ENCODE results near the gene GAB3.
A peak's percentile ranks its signal among the peaks of the same experiment; 100 is the strongest.
"Not testable (repeated sequence)": the region's sequence is repeated elsewhere in the genome, so short reads cannot be mapped to it uniquely, and the experiment has no call there.

The GAB3 gene

DNA sequence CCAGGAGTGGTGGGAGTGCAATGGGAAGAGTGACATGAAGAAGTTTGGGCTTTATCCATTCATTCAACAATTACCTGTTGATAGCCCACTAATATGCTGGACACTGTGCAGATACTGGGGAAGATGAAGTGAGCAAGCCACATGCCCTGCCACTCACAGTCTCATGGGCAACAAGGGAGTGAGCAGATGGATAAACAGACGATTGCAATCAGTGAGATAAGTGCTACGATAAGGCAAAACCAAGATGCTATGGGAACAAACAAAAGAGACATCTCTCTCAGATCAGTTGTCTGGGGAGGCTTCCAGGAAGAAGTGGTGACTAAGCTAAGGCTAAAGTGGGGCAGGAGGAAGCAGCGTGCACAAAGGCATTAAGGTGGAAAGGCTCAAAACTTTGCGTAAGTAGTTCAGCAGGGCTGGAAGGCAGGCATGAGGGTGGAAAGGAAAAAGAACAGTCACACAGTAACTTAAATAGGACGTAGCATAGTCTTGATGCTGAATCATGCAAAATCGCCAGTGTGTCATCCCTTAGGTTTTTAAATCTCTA, 31.7 kb downstream of the GAB3 start:
- peak; percentile 40 for DNase-seq

- DNase-seq = no peak
Observed at GRCh38 chrX:154718616-154719015, 32.3 kb downstream of the GAB3 start.

DNA sequence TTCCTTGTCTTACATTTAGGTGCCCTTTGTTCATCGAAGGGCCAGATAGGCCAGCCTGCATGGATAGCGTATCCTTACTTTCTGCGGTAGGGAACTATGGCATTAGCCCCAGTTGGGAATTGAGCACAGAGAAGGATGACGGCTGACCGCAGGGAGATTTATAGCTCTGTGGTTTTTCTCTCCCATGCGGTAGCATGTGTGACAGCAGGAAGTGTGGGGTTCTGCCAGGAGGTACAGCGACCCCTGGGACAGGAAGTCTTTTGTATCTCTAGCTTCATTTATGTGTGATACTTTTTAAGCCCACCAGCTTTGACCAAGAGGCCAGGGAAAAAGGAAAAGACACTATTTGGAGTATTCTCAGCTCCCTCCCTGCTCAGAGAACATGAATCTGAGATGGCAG, 33.1 kb downstream of the GAB3 start:
- DNase-seq = peak; percentile 26

- no peak for DNase-seq
Observed at GRCh38 chrX:154715825-154716224, 35.1 kb downstream of the GAB3 start.

- peak; percentile 45 for DNase-seq
Observed at GRCh38 chrX:154714925-154715324, 36.0 kb downstream of the GAB3 start.

DNA sequence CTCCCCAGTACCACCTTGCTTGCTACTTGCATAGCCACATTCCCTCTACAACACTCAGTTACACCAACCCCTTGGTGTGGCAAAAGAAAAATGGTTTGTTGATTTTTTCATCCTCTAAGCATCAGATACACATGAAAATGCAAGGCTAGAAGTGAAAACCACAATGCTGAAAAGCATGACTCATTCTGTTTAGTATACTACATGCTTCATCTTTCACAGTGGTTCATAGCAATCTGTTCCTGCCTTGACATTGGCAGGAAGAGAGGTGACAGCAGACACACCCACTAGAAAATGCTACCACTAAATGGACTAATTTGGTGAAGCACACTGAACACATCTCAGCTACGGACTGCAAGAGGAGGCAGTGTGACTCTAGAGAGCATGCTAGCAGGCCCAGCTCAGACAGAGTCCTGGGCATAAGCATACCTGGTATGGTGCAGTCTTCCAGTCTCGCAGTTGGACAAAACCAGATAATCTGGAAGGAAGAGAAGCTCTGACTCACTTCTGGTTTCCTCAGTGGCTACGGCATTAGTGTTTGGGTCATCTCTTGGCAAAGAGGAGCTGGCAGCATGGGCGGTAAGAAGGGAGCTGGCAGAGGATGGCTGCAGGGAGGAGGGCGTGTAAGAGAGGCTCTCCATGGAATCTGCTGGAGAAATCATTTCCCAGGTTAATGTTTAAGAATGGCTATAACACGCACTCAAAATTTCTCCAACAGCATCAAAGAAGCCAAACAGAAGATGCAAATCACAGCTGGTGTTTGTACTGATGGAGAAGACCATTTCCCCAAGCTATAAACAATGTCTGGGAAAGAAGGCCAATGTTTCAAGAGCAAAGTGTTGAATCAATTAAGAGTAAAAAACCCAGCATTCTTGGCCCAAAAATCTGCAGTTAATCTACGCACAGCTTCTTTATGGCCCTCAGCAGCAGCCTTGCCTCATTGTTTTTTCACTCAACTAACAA, 37.8 kb downstream of the GAB3 start:
- peak; percentile 67 for DNase-seq

DNA sequence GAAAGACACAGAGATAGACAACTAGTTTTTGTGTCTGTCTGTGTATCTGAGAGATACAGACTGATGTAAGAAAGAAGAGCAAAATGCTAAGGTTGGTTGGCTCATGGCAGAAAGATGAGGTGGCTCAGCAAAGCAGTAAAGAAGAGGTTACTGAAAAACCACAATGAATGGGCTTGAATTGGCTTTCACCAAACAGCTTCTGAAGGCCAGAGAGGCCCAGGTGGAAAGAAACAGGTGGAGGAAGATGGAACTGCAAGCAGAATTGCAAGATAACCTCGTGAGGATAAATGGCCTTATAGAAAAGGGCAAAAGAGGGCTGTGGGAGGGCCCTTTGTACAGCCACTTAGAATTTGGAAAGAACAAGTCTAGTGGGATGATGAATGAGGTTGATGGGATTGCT, 39.6 kb downstream of the GAB3 start:
- no peak for DNase-seq

DNA sequence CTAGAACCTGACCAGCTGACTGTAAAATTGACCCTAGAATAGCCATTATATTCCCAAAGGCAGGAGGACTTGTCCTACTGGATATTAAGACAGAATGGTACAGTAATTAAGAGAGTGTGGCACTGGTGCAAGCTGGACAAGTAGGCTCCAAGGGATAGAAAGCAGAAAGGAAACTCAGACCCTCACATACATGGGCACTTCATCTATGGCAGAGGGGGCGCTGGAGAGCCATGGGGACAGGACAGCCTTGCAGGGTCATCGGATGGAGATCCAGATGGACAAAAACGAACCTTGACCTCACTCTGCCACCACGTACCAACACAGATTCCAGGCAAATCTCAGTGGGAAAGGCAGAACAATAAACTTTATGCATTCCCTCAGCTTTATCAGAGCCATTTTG, 40.6 kb downstream of the GAB3 start:
- no peak for DNase-seq

DNA sequence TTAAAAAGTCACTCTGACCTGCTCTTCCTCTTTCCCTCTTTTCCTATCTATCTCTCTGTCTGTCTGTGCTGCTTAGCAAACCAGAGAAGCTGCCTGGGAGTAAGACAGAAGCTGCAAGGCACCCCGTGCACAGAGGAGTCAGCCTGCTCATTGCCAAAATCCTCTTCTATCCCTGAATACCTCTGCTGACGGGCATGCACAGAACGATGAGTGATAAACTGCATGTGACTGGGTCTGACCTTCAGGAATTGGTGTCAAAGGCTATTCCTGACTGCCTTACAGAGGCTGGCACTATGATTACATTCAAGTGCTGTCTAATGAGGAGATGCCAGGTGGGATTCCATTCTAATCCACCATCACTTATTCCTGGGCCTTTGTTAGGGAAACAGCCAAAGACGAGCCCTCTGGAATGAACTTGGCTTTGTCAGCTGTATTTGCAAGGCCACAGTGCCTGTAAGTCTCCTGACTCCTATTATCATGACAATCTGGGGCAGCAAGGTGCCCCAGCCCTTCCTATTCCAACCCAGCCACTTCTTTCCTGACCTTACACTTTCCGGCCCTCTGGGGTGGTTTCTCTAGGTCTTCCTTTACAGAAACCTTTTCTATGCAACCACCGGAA, 52.1 kb downstream of the GAB3 start:
- no peak for DNase-seq

DNA sequence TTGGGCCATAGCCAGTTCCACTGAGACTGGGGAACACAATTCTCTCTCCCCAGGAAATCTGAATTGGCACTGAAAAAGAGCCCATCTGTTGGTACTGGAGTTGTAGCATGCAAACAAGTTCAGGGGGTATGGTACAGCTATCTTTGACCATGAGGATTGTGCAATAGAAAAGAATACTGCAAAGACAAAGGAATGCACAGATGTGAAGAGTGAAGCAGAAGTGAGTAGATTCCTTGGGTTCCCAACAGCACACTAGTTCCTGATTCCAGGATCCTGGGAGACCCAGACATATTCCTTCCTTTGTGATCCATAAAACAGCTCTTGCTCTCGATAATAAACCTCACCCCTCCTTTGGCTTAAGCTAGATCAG, 54.2 kb downstream of the GAB3 start:
- peak; percentile 22 for DNase-seq

DNA sequence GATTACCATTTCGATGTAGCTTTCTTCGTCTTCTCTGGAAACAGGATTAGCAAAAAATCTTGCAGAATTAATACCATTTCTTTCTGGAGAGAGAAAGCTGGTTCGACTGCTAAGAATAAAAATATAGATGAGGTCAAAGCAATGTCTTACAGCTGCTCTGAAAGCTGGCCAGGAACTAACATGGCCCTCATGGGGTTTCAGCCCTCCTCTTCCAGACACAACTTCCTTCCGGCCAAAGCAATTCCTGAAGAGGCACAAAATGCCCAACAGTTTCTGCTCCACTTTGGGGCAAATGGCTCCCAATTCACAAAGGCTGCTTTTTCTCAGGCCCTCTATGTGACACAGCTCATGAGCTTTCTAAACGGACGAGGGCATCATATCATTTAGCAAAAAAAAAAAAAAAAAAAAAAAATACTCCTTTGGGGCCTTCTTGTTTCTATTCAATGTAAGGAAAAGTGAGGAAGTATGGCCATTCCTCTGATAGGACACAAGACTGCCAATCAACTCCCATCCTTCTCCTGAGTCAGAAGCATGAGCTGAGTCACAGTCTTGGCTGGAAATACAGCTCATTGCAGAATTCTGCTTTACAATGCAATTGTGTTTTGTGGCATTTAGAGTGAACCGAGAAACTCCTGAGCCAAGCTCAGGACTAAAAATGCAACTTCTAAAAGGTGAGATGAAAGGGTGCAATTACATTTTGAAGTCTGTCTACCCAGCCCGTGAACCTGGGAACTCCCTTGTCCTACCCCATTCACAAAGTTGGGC, 54.8 kb downstream of the GAB3 start:
- peak; percentile 70 for DNase-seq

- no peak for DNase-seq
Observed at GRCh38 chrX:154693394-154693793, 57.5 kb downstream of the GAB3 start.

GRCh38 chrX:154690438-154690837, 60.4 kb downstream of the GAB3 start:
- DNase-seq = not testable (repeated sequence)

GRCh38 chrX:154672084-154672483, 78.8 kb downstream of the GAB3 start:
- not testable (repeated sequence) for DNase-seq

GRCh38 chrX:154670848-154671247, 80.0 kb downstream of the GAB3 start:
- not testable (repeated sequence) for DNase-seq

DNA sequence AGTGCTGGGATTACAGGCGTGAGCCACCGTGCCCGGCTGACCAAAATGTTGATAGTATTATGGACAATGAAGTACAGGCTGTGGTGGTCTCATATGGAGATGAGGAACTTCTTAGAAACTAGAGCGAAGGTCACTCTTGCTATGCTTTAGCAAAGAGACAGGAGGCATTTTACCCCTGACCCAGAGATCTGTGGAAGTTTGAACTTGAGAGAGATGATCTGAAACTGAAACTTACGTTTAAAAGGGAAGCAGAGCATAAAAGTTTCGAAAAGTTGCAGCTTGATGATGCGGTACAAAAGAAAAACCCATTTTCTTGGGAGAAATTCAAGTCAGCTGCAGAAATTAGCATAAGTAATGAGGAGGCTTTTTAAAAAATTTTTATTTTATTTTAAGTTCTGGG, 89.0 kb downstream of the GAB3 start:
- DNase-seq = no peak

DNA sequence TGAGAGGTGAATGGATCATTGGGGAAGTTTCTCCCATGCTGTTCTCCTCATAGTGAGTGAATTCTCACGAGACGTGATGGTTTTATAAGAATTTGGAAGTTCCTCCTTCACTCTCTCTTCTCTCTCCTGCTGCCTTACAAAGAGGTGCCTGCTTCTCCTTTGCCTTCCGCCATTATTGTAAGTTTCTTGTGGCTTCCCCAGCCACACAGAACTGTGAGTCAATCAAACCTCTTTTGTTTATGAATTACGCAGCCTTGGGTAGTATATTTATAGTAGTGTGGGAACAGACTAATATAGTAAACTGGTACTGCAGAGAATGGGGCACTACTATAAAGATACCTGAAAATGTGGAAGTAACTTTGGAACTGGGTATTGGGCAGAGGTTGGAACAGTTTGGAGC, 89.7 kb downstream of the GAB3 start:
- DNase-seq = no peak

DNA sequence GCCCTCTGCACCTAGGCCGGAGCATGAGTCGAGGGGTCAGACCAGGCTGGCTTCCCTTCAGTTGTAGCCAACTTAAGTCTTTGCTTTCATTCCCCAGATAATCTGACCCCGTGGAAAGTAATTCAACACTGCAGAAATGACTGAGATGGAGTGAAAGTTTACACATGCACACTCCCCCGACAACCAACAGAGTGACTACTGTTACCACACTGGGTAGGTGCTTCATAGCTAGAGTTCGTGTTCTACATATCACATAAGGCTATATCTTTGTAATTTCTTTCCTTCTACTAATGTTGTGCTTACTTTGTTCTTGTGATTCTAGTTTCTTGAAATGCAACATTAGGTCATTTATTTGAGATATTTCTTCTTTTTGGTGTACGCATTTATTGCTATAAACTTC, 90.3 kb downstream of the GAB3 start:
- DNase-seq = no peak

- no peak for DNase-seq
Observed at GRCh38 chrX:154658957-154659356, 91.9 kb downstream of the GAB3 start.

DNA sequence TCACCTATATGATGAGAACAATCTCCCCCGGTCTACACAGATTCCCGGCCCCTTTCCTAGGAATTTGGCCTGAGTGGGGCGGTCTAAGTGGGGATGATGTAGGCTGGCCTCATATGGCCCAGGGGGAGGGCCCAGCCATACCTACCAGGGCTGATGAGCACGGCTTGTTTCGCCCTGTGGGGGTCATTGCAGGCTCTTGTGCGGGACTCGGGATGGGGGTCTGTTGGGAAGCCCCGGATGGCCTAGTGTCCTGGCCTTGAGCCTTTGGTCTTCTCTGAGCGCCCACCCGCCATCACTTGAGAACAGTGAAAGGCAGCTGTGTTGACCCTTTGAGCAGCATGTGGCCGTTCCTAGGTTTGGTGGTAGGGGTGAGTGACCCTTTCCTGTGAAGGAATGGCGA, 92.7 kb downstream of the GAB3 start:
- no peak for DNase-seq

DNA sequence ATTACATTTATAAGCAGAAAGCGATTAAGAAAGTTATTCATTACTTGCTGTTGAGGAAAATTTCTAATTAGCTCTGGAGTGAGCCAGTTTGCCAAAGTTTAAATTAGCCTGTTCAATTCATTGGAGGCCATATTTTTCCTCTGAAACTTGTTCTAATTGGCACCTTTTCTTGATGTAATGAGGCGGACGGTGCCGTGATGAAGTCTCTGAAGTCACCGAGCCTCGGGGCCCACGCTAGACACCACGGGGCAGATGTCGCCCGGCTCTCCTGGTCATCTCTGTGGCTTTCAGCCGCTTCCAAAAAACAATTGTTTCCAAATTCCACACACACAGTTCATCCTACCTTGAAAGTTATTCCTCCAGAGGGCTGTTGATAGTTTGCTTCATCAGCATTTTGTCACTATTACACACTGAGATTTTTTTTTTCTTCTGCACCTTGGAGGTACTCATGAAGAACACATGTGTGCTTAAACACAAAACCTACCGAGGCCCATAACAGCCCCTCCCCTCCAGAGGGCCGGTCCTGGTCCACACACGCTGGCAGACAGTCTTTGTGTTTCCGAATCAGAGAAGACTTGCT, 93.6 kb downstream of the GAB3 start:
- no peak for DNase-seq

GRCh38 chrX:154655786-154656185, 95.1 kb downstream of the GAB3 start:
- no peak for DNase-seq

DNA sequence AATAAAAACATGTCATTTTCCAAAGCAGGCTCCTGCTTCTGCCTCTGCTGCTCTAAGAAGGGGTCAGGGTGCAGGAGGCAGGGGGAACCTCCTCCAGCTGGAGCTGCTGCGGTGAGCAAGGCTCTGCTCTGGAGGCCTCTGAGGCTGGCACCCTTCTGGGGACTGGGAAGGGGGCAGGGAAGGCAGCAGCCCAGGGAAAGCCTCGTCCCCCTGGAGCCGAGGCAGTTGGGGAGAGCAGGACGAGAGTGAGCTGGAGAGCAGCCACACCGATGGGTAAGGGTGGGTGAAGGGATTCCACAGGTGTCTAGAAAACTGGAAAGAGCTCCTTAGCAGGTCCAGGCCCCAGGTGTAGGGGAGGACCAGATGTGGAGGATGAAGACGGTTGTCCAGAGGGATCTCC, 95.5 kb downstream of the GAB3 start:
- DNase-seq = no peak
